Skin of body (tissue), 2 donors: ENCODE data around the gene TEX264. TPM values are rescaled to one million over a fixed set of nuclear protein-coding genes. Genes with fewer than 3 reads are reported as not detected.

Experiments
- DNase-seq: peaks from one replicate; lab custom pipeline; 2025; lab: John Stamatoyannopoulos, UW
- total RNA-seq: library from RNA; depleted of rRNA; stranded (reverse); fragments of >200 nt; gene quantifications from one replicate; pipeline ENCODE4 v1.2.3, GENCODE V29; 2014

Gene TEX264
- total RNA-seq, 1 donor from 2014 or later: 19.5 TPM

DNA sequence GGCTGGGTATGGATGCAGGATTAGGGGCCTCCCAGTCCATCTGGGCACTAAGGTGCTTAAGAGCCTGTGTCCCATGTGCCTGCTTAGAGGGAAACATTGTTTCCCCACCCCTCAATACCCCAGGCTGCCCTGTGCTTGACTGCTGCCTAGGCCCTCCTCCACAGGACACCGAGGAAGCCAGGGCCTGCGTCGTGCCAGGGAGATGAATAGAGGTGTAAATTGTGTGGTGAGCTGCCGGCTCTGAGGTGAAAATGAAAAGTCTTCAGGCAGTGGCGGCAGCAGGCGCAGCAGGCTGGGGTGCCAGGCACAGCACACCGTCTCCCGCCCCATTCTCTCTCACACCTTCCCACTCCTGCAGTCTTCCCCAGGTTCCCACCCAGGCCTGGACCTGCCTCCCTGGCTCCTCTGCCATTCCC is 21.9 kb downstream of the TEX264 start:
- DNase-seq: no peak

DNA sequence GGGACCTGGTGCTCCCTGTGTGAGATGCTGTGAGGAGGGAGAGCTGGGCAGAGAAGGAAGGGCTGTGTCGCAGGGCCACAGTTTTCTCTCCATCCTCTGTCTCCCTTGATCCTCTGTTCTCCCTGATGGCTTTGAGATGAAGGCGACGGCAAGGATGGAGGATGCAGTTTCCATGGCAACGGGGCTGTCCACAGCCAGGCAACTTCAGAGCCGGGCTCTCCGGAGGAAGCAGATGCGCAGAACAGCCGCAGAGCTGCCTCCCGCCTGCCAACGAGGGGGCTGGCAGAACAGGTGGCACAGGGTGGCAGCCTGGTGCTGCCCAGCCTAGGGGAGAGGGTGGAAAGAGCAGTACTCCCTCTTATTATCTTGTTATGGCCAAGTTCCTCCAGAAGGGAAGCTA is 25.9 kb downstream of the TEX264 start:
- DNase-seq: no peak

DNA sequence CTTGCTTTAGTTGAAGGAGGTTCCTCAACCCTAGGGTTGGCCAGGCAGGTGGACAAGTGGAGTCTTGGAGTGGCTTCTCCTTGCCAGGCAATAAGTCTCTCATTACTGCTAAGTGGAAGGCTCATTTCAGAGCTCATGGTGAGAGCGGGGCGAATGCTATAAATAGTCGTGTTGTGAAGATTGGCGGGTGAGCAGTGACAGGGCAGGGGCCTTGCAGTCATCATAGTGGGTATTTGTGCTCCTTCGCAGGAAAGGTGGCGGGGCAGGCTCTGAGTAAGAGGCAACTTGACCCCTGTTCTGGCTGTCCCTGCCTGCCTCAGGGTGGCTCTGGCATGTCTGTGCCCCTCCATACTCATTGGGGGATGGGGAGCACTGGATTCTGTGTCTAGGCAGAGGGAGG is 27.2 kb downstream of the TEX264 start:
- no peak for DNase-seq

DNA sequence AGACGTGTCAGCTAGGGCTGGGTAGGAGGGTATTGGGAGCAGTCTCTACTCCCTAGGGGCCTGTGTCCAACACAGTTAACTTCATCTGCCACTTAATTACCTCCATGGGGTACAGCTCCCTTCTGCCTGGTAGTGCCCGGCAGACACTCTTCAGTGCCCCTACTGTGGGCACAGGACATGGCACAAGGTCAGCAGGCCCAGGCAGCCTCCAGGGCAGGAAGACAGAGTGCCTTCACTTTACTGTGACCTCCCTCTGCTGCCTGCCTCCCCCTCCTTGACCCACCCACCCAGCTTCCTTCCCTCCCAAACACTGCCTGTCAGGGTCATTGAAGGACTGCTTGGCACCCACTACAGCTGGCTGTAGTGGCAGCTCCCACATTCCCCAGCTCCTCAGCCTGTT is 29.4 kb downstream of the TEX264 start:
- no peak for DNase-seq

DNA sequence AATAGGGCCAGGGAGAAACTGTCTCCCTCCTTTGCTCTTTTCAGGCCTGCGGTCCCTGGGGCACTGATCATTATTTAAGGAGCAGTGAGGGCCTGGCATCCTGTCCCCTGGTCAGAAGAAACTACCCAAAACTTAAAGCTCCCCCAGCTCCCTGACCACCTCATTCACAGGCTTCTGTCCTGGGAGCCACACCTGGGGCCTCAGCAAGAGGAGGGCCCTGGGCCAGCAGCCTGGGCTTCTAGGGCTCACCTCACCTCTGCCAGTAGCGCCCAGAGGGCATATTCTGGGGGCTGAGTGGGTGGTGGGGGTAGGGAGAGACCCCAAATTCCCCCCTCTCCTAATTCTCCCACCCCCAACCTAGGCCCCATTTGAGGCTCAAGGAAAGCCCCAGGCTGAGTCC is 31.1 kb downstream of the TEX264 start:
- DNase-seq: no peak

DNA sequence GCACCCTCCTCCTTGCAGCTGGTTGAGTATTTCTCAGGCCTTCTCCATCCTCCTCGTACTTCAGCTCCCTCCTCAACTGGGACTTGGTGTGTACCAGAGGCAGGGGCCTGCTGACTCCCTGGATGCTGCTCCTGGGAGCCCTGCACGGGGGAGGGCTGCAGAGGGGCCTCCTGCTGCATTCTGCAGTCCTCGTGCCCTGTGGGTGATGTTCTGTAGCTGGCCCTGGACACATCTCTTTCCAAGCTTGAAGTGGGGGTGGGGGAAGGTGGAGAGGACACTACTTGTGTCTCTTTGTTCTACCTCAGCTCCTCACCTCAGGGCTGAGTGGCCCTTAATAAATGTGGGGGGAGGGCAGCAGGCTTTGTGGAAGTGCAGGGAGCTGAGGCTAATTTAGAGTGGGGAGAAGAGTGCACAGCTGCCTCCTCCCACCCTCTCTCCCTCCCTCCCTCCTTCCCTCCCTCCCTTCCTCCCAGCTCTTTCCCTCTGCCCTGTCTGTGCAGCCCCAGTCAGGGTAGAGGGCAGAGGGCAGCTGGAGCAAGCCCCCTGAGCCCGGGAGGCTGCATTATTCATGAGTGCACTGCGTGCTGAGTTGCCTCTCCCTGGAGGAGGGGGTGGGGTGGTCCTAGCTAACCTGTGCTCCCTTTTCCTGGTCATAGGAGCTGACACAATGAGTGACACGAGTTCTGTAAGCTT is 32.2 kb downstream of the TEX264 start:
- DNase-seq: no peak

DNA sequence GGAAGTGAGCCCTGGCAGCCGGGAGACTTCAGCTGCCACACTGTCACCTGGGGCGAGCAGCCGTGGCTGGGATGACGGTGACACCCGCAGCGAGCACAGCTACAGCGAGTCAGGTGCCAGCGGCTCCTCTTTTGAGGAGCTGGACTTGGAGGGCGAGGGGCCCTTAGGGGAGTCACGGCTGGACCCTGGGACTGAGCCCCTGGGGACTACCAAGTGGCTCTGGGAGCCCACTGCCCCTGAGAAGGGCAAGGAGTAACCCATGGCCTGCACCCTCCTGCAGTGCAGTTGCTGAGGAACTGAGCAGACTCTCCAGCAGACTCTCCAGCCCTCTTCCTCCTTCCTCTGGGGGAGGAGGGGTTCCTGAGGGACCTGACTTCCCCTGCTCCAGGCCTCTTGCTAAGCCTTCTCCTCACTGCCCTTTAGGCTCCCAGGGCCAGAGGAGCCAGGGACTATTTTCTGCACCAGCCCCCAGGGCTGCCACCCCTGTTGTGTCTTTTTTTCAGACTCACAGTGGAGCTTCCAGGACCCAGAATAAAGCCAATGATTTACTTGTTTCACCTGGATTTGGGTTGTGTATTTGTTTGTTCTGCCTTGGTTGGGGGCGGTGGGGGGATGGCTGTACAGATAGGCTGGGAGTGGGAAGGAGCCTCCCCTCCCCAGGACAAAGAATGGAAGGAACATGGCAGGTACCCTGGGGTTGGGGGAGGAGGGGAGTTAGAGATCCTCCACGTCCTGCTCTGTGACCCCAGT is 32.9 kb downstream of the TEX264 start:
- no peak for DNase-seq

DNA sequence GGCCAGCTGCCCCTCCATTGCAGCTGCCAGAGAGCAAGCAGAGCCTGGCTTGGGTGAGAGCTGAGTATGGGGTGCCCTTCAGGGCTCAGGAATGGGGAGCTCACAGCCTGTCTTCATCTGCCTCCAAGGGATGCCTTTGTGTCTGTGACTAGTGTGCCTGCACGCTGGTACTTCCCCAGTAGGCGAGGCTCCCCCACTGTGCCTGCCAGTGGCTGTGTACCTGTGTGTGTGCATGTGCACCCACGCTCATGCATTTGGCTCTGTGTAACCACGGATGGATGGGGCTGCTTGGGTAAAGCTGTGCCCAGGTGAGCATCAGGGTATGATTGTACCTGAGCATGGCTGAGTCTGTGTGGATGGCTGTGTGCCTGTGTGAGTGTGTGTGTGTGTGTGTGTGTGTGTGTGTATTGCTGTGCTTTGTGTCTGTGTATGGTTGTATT is 33.5 kb downstream of the TEX264 start:
- no peak for DNase-seq

DNA sequence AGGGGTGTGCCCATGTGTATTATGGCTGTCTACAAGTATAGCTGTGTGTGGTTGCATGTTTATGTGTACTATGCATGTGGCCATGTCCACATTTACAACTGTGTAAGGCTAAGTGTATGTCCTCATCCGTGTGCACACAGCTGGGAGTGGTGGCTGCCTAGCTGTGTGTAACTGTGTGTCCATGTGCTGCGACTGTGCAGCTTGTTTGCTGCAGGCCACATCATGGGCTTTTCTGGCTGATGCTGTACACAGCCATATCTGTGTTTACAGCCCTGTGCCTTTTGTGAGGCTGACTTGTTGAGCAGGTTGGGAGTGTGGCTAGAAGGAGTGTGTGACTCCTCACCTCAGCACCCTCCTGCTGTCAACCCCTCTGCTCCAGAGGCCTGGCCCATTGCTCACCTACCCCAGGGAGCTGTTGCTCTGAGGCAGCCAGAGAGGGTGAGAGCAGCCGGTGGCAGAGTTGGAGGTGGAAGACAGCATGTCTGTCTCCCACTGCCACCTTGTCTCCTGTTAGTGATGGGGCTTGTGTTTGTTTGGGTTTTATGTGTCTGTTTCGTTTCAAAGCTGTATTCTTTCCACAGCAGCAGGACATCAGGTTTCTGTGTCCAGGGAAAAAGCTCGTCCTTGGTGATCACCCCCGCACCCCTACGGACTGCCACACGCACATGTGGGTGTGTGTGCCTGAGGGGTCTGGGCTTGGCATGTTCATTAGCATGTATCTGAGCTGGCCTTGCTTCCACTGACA is 34.4 kb downstream of the TEX264 start:
- no peak for DNase-seq

DNA sequence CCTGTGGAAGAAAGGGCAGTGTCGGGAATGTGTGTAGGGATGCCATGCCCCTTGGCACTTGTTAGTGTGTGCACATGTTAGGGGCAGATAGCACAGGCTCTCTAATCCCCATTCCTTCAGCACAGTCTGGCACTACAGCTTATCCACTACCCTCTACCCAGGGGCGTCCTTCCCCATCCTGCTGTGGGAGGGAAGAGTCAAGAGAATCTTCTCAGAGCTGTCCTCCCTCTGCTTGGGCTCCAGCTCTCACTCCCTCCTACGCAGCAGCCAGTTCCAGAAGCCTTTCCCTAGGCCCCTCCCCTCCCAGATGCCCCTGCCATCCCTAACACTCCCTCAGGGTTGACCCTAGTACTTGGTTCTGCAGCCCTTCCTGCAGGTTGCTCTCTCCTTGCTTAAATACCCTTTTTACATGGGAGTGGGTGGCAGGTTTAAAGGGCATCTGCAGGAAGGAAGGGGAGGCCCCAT is 35.0 kb downstream of the TEX264 start:
- DNase-seq: no peak

DNA sequence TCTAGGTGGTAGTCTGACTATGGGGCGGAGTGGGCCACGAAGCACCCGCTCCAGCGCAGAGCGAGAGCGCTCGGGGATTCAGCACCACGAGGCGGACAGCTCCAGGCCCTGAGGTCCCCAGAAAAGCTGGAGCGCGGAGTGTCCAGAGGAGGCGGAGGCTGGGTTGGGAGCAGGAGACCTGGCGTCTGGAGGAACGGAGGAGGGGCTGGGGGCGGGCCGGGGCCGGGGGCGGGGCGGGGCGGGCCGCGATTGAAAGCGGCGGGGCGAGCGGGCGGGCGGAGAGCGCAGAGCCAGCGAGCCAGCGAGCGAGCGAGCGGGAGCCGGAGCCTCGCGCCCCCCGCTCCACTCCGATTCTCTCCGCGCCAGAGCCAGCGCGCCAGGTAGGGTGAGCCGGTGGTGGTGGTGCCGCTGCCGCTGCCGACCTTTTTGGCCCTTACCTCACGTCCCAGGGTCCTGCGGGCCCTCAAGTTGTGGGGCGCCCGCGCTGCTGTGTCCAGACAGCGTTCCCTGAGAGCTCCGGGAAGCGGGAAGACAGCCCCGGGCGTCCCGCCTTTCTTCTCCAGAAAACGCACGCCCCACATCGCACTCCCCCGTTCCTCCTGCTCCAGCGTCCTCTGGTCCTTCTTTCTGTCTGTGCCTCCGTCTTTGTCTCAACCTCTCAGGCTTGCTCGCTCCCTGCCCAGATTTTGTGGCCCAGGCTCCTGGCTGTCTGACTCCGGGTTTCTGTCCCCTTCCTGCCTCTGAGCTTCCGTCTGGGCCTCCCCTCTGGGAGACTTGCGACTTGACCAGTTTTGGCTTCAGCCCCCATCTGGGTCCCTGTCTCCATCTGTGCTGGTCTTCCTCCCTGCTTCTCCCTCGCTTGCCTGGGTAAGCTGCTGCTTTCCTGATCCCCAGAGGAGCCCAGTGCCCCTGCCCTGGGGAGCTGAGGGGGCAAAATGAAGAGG is 36.0 kb downstream of the TEX264 start, which contains the start of gene GRM2:
Gene GRM2 (plus strand): TSS at position 281 of the 944 bp plus-strand sequence. CDS start 1,916 bp downstream, outside the sequence.
- peak; percentile 70 for DNase-seq

DNA sequence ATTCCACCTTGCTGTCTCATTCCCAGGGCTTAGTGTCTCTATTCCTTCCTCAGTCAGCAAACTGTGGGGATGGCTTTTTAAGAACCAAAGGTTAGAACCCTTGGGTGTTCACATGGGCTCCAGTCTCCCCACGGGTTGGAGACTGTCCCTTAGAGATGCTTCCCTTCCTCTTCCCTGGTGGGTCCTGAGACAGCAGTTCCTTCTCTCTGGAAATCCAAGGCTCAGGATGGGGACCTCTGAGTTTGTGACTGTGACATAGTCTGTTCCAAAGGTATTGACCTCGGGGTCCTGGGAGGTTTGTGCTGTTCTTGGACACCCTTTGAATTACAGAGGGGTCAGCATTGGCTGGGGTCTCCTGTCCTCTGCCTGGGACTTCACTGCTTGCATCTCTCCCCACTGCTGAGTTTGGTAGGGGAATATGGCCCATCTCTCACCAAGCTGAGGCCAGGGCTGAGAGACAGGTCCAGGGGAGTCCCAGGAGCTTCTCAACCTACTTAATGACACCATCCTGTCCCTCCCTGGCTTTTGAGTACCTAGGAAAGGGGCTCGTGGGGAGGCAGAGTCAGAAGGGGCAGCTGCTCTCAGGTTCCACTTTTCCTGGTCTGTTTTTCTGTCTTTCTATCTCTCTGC is 37.3 kb downstream of the TEX264 start:
- DNase-seq: no peak

DNA sequence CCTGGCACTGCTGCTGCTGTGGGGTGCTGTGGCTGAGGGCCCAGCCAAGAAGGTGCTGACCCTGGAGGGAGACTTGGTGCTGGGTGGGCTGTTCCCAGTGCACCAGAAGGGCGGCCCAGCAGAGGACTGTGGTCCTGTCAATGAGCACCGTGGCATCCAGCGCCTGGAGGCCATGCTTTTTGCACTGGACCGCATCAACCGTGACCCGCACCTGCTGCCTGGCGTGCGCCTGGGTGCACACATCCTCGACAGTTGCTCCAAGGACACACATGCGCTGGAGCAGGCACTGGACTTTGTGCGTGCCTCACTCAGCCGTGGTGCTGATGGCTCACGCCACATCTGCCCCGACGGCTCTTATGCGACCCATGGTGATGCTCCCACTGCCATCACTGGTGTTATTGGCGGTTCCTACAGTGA is 38.0 kb downstream of the TEX264 start:
- no peak for DNase-seq

DNA sequence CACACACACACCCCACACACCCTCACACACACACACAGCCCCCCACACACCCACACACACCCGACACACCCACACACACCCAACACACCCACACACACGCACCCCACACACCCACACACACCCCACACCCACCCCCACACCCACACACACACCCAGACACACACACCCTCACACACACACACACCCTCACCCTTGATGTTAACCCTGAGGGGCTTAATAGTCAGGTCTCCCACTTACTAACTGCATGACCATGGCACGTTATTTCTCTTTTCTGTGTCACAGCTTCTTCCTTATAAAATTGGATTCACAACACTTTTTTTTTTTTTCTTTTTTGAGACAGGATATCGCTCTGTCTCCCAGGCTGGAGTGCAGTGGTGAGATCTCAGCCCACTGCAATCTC is 38.6 kb downstream of the TEX264 start:
- no peak for DNase-seq

DNA sequence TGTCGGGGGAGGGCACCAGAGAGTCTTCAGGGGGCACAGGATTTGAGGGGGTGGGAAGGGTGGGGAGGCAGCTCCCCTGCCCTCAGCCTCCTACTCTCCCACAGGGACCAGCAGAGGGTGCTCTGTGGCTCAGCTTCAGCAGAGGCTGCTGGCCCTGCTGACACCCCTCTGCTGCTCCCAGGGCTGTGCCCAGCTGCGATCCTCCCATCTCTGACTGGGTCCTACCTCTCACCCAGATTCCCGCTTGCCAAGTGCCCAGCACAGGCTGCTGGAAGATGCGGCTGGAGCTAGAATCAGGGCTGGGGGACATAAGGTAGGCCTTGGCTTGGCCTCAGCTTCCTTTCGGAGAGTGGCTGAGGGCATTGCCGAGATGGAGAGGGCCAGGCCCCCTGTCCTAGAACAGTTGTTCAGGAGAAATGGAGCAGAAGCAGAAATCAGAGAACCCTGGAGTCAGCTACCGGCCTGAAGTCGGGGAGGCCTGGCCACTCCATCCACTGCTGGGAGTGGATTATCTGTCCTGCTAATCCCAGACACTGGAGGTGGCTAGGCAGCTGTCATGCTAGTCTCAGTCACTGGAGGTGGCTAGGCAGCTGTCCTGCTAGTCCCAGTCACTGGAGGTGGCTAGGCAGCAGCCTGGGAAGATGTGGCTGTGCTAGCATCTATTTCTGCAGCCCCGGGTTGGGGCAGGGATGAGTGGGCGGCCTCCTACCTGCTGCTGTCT is 39.7 kb downstream of the TEX264 start:
- DNase-seq: no peak

DNA sequence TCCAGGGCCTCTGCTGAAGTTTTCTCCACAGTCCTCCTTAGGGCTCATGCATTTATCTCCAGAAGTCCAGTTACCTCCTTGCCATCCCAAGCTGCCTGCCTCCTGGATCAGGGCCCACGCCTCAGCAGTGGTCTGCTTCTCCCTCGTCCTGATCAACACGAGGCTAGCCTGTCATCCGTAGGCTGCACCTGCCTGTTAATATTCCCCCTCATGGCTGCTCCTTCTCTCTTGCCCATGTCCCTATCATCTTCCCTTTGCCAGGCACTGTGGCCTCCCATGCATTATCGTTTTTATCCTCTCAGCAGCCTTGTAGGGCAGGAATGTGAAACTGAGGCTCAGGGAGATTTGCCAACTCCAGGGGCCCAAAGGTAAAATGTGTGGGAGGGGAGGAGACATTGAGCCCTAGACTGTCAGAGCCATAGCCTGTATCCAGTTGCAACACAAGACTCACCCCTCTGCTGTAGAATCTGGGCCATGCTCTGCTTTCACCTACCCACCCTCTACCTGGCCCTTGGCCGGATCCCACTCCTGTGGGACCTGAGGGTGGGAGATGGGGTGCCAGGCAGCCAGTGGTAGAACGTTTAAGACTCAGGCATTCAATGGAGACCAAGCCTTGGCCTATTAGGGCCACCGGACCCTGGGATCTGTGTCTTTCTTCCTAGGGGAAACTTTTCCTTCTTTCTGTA is 40.4 kb downstream of the TEX264 start:
- no peak for DNase-seq

DNA sequence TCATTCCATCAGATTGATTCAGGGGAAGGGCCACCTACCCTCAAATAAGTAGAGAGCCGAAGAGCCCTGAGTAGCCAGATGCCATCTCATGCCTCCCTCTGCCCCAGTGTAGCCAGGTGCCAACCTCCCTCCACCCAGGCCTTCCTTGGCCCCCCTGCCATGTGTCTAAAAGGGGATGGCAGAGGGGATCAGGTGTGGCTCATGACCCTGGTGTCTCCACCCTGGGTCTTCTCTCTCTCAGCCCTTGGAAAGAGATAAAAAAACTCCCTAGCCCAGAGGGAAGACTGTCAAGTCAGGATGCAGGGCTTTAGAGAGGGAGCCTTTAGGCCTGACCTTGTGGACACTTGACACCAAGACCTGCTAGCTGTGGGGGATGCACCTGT is 41.0 kb downstream of the TEX264 start:
- no peak for DNase-seq

DNA sequence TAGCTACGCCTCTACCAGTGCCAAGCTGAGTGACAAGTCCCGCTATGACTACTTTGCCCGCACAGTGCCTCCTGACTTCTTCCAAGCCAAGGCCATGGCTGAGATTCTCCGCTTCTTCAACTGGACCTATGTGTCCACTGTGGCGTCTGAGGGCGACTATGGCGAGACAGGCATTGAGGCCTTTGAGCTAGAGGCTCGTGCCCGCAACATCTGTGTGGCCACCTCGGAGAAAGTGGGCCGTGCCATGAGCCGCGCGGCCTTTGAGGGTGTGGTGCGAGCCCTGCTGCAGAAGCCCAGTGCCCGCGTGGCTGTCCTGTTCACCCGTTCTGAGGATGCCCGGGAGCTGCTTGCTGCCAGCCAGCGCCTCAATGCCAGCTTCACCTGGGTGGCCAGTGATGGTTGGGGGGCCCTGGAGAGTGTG is 41.5 kb downstream of the TEX264 start:
- DNase-seq: no peak

DNA sequence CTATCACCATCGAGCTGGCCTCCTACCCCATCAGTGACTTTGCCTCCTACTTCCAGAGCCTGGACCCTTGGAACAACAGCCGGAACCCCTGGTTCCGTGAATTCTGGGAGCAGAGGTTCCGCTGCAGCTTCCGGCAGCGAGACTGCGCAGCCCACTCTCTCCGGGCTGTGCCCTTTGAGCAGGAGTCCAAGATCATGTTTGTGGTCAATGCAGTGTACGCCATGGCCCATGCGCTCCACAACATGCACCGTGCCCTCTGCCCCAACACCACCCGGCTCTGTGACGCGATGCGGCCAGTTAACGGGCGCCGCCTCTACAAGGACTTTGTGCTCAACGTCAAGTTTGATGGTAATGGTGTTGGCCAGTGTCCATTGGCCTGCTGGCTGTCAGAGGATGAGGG is 41.9 kb downstream of the TEX264 start:
- DNase-seq: no peak
